HUES6 (cell line): Measurements from ENCODE around the gene CPN1.
"Not testable (repeated sequence)": the region's sequence is repeated elsewhere in the genome, so short reads cannot be mapped to it uniquely, and the experiment has no call there.

Experiments
- H3K27ac ChIP-seq: 2 replicates; pipeline ENCODE4 v1.7.0; 2013; ENCODE audit warnings: low read depth, mild to moderate bottlenecking, low read length, inconsistent platforms
- H3K27me3 ChIP-seq: 2 replicates; pipeline ENCODE4 v1.6.1; 2013; ENCODE audit warnings: low read length; ENCODE audit not compliant: control insufficient read depth, insufficient read depth
- H3K36me3 ChIP-seq: 2 replicates; pipeline ENCODE4 v1.6.1; 2013; ENCODE audit warnings: low read length; ENCODE audit not compliant: control insufficient read depth, insufficient read depth
- H3K4me1 ChIP-seq: 2 replicates; pipeline ENCODE4 v1.6.1; 2013; ENCODE audit warnings: low read length; ENCODE audit not compliant: control insufficient read depth, insufficient read depth
- H3K4me3 ChIP-seq: 2 replicates; pipeline ENCODE4 v1.5.1; 2013; ENCODE audit warnings: low read depth, low read length
- H3K9ac ChIP-seq: one replicate; pipeline ENCODE4 v1.6.1; 2013; ENCODE audit warnings: mild to moderate bottlenecking, low read length
- H3K9me3 ChIP-seq: 2 replicates; pipeline ENCODE4 v1.6.1; 2013; ENCODE audit warnings: low read depth, low read length; ENCODE audit not compliant: control insufficient read depth, insufficient read depth

Gene CPN1

GRCh38 chr10:100021322-100021721 is 60.3 kb downstream of the CPN1 start:
- Histone ChIP-seq H3K4me3 (no peak overlapping the region), H3K36me3 (no peaks in the 10 kb centered on the region), H3K4me1 (peaks cover 13% of the 10 kb centered on the region), H3K27ac (no peak overlapping the region), H3K9me3 (no peaks in the 10 kb centered on the region), H3K9ac (no peak overlapping the region), H3K27me3 (no peaks in the 10 kb centered on the region)

GRCh38 chr10:100020886-100021253 is 60.8 kb downstream of the CPN1 start:
- H3K27ac ChIP-seq: no peak overlapping the region

GRCh38 chr10:100020142-100020885 is 61.4 kb downstream of the CPN1 start:
- no peak overlapping the region for H3K9ac ChIP-seq
- peaks cover 10% of the 10 kb centered on the region for H3K4me1 ChIP-seq
- H3K27me3 ChIP-seq: no peaks in the 10 kb centered on the region
- H3K36me3 ChIP-seq: no peaks in the 10 kb centered on the region
- H3K4me3 ChIP-seq: no peak overlapping the region
- no peaks in the 10 kb centered on the region for H3K9me3 ChIP-seq
- H3K27ac ChIP-seq: no peak overlapping the region

More at GRCh38 chr10:100020886-100021253, 60.8 kb downstream of the CPN1 start:
- Histone ChIP-seq H3K4me3 (no peak overlapping the region), H3K36me3 (no peaks in the 10 kb centered on the region), H3K9me3 (no peaks in the 10 kb centered on the region), H3K27me3 (no peaks in the 10 kb centered on the region), H3K4me1 (peaks cover 13% of the 10 kb centered on the region), H3K9ac (no peak overlapping the region)

GRCh38 chr10:100019787-100020141 is 61.9 kb downstream of the CPN1 start:
- H3K4me1 ChIP-seq: peaks cover 10% of the 10 kb centered on the region
- no peak overlapping the region for H3K9ac ChIP-seq
- no peaks in the 10 kb centered on the region for H3K27me3 ChIP-seq
- H3K9me3 ChIP-seq: no peaks in the 10 kb centered on the region
- H3K4me3 ChIP-seq: no peak overlapping the region
- no peak overlapping the region for H3K27ac ChIP-seq
- no peaks in the 10 kb centered on the region for H3K36me3 ChIP-seq

- Histone ChIP-seq H3K9me3 (no peaks in the 10 kb centered on the region), H3K4me1 (no peaks in the 10 kb centered on the region), H3K27me3 (peaks cover 6% of the 10 kb centered on the region), H3K4me3 (no peak overlapping the region), H3K27ac (no peak overlapping the region), H3K36me3 (no peaks in the 10 kb centered on the region), H3K9ac (no peak overlapping the region)
Measured at GRCh38 chr10:100014071-100014762, 67.5 kb downstream of the CPN1 start.

GRCh38 chr10:100013621-100014020 is 68.0 kb downstream of the CPN1 start:
- Histone ChIP-seq H3K9ac (no peak overlapping the region), H3K4me3 (no peak overlapping the region), H3K4me1 (peaks cover 2% of the 10 kb centered on the region; the same call in 1 of the 2 replicates), H3K27ac (no peak overlapping the region), H3K9me3 (no peaks in the 10 kb centered on the region), H3K36me3 (no peaks in the 10 kb centered on the region), H3K27me3 (peaks cover 6% of the 10 kb centered on the region)

GRCh38 chr10:100011906-100012305 is 69.8 kb downstream of the CPN1 start:
- H3K9ac ChIP-seq, H3K27me3 ChIP-seq, H3K9me3 ChIP-seq, H3K4me1 ChIP-seq, H3K27ac ChIP-seq, H3K36me3 ChIP-seq, H3K4me3 ChIP-seq: not testable (repeated sequence)

GRCh38 chr10:100009793-100010676 is 71.6 kb downstream of the CPN1 start, which contains the start of gene DNMBP:
Gene DNMBP (minus strand): TSS chr10:100009947. CDS start chr10:99972124, 37,823 bp downstream.
- Histone ChIP-seq H3K27ac (no peak within 1 kb of the TSS), H3K9ac (peak within 1 kb of the TSS; percentile 75), H3K27me3 (peaks cover 6% of the 10 kb centered on the region), H3K4me1 (peaks cover 19% of the 10 kb centered on the region), H3K36me3 (no peaks in the 10 kb centered on the region), H3K9me3 (no peaks in the 10 kb centered on the region), H3K4me3 (peak within 1 kb of the TSS; percentile 94)

- Histone ChIP-seq H3K27ac (no peak overlapping the region), H3K4me3 (peak overlapping the region; percentile 94), H3K9me3 (no peaks in the 10 kb centered on the region), H3K27me3 (peaks cover 6% of the 10 kb centered on the region), H3K9ac (peak overlapping the region; percentile 75), H3K36me3 (no peaks in the 10 kb centered on the region), H3K4me1 (peaks cover 19% of the 10 kb centered on the region)
Measured at GRCh38 chr10:100009283-100009792, 72.3 kb downstream of the CPN1 start.

- Histone ChIP-seq H3K27ac (no peak overlapping the region), H3K4me3 (peak overlapping the region; percentile 94), H3K9me3 (no peaks in the 10 kb centered on the region), H3K9ac (peak overlapping the region; percentile 75), H3K27me3 (peaks cover 6% of the 10 kb centered on the region), H3K36me3 (no peaks in the 10 kb centered on the region), H3K4me1 (peaks cover 19% of the 10 kb centered on the region)
Measured at GRCh38 chr10:100008708-100009282, 72.9 kb downstream of the CPN1 start.
